Jurkat, Clone E6-1 (cell line): ENCODE data around the gene JMJD6.
"Not testable (repeated sequence)": the region's sequence is repeated elsewhere in the genome, so short reads cannot be mapped to it uniquely, and the experiment has no call there.

Experiments
- DNase-seq: peaks from one replicate; pipeline ENCODE4 v3.0.0-alpha.2; 2011; ENCODE audit warnings: low read depth, low spot score
- H3K4me3 ChIP-seq: 2 replicates; pipeline ENCODE4 v1.5.1; 2011; ENCODE audit warnings: mild to moderate bottlenecking, low read length, control low read depth, moderate library complexity

Gene JMJD6

DNA sequence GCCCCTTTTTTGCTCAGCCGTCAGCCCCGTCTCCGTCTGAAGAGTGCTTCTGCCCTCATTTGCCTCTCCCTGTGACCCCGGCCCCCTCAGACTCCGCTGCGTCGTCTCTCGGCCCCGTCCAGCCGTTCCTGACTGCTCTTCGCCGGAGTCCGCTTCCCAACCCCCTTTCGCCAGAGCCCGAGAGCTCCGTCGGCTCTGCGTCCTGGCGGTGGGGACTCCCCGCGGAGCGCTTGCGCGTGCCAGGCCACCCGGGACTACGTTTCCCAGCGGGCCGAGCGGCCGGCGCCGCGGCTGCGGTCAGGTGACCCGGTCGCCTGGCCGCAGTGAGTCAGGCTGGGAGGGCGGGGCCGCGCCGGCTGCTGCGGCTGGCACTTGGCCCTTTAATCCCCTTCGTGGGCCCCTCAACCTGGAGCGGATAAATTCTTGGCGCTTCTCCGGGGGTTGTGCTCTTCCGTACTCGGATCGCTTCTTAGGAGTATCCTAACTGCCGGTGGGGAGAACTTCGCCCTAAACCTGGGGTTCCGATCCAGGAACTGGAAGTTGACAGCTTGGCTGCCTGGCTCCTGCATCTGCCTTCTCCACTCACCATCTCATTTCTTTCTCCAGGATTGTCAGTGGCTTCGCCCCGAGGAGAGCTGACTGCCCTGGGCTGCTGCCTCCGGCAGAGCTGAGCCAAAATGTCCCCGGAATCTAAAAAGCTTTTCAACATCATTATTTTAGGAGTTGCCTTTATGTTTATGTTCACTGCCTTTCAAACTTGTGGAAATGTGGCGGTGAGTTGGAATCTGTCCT is 11.5 kb upstream of the JMJD6 start, which contains the start of gene MFSD11:
TSS of gene MFSD11 (plus strand) at position 444 of the 792 bp plus-strand sequence. CDS start at position 678, 234 bp downstream.
- H3K4me3 ChIP-seq: peak within 1 kb of the TSS; percentile 98

DNA sequence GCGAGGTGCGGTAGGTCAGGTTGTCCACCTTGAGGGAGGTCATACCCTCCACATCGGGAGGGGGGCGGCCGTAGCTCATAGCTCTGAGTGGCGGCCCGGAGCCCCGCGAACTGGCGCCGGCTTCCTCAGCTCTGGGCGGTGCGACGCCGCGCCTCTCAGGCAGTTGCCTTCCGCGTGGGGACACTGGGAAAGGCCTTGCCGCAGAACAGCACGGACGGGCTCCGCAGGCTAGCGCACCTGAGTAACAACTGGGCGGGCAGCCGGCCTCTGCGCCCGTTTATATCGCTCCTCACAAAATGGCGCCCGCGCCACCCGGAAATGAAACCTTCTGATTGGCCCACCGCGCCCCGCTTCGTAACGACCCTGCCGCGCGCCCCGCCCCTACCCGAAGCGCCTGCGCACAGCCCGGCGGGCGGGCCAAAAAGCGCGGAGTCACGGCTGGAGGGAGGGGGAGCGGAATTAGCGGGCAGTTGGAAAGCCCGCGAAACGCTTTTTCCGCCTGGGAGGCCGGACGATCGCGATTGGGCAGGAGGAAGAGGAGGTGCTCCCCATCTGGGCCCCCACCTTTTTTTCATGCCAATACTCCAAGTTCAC is 10.8 kb upstream of the JMJD6 start, which contains the start of gene SRSF2:
TSS of gene SRSF2 (minus strand) at position 250 of the 594 bp plus-strand sequence. CDS start at position 79, 171 bp downstream.
- peak; percentile 98 for DNase-seq
- peak within 1 kb of the TSS; percentile 98 for H3K4me3 ChIP-seq

More for the DNA sequence above, 11.5 kb upstream of the JMJD6 start, which contains the start of gene MFSD11:
- DNase-seq: peak; percentile 91

DNA sequence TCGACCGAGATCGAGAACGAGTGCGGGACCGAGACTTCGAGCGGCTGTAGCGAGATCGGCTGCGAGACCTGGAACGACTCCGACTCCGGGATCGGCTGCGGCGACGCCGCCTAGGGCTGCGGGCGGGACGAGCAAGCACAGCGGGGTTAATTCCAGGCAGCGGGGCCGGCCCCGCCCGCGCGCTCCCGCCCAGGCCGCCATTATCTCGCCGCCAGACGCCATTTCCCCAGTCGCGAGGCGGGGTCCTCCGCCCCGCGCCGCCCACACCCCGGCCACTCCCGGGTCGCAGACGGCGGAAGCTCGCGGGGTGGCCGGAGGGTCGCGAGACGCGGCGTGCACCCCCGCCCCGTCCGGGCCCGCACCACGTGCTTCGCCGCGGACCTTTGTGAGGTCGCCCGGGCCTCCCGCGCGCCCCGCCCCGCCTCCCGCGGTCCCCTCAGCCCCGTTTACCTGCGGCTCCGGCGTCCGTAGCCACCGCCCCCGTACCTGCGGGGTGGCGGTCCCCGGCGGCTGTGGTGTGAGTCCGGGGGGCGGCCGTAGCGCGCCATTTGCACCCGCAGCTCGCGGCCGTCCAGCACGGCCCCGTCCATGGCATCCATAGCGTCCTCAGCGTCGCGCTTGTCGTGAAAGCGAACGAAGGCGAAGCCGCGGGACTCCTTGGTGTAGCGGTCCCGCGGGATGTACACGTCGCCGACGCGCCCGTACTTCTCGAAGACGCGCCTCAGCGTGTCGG is 10.1 kb upstream of the JMJD6 start:
- peak overlapping the region; percentile 97 for H3K4me3 ChIP-seq
- no peak for DNase-seq

DNA sequence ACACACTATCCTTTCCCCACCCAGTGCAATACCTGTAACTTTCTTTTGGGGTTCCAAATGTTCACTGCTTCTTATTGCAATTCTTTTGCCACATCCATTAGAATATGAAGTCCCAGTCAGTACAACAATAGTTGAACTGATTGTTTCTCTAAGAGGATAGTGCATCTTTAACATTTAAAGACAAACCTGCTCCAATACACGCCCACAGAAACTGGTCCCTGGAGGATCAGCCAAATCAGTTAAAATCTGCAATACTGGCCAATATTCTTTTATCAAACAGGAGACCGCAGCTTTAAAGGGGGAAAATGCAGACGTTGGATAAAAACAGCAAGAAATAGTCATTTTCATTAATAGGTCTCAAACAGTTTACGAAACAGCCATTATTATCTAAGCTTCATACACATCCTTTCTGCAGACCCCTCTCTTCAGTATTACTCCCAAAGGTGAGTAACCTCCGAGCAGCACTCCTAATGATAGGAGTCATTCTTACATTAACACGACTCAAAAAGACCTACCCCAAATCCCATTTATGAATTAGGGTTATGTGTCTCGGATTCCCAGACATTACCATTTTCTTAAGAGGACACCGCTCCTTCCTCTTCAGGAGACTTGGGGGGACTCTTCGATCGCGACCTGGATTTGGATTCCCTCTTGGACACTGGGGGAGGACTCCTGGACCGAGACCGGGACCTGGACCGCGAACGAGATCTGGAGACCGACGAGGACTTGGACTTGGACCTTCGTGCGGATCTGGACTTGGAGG is 9.4 kb upstream of the JMJD6 start:
- no peak for DNase-seq

DNA sequence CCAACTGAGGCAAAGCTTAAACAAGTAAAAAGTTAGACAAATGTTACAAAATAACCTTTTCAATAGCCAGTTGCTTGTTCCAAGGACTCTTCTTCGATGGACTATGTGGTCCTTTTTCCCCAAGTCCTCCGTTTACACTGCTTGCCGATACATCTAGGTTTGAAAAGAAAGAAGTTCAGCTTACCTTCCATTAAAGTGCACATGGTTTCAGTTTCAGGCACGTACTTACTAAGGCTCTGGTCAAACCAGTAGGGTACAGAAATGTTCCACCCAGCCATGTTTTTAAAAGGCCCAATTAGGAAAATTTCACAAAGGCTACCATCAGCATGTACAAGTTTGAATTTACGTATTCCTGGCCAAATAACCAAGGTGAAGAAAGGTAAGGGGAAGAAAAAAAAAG is 8.6 kb upstream of the JMJD6 start:
- no peak for DNase-seq
- H3K4me3 ChIP-seq: peak overlapping the region; percentile 97

More for the DNA sequence above, 9.4 kb upstream of the JMJD6 start:
- H3K4me3 ChIP-seq: peak overlapping the region; percentile 97

DNA sequence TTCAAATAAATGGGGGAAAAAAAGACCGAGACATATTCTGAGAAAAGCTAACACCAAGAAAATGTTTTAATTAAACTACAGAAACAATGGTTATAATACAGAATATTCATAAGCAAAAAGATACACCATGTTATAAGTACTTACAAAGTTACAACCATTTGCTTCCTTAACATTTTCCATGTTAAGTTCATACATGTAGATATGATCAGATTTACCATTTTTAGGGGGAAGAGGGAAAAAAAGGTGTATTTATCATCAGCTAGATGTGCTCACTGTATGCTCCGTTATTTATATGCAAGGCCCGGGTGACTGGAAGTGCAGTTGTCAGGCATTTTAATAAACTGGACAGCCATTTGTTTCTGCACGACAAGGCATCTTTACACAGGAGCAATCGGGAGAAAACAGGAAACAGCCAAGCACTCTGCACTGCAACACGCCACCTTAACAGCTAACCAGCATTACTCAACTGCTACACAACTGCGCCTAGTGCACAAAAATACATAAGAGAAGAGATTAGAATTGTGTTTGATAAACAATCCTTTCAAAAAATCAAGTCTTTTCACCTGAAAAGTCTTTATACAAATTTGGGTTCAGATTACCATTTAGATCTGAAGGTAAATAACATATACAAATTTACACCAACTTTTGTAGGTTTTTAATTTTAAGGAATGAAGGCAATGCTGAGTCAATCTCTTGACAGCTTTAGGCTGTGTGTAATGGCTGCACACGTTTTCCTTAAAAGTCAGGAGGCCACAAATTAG is 7.9 kb upstream of the JMJD6 start:
- H3K4me3 ChIP-seq: peak overlapping the region; percentile 97
- DNase-seq: no peak

DNA sequence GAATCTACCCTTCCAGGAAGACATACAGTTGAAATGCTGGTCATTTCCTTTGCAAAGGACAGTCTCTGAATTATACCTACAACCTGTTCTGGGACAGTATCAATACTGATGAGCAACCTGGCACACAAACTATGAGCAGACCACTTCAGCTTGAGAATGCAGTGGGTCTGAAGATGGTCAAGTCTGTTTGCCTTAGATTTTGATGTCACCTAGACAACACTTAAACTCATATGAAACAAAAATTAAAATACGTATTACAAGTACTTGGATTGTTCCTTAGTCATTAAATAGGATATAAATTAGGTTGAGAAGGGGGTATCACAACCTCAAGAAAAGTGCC is 7.2 kb upstream of the JMJD6 start:
- DNase-seq: no peak
- no peak overlapping the region for H3K4me3 ChIP-seq

DNA sequence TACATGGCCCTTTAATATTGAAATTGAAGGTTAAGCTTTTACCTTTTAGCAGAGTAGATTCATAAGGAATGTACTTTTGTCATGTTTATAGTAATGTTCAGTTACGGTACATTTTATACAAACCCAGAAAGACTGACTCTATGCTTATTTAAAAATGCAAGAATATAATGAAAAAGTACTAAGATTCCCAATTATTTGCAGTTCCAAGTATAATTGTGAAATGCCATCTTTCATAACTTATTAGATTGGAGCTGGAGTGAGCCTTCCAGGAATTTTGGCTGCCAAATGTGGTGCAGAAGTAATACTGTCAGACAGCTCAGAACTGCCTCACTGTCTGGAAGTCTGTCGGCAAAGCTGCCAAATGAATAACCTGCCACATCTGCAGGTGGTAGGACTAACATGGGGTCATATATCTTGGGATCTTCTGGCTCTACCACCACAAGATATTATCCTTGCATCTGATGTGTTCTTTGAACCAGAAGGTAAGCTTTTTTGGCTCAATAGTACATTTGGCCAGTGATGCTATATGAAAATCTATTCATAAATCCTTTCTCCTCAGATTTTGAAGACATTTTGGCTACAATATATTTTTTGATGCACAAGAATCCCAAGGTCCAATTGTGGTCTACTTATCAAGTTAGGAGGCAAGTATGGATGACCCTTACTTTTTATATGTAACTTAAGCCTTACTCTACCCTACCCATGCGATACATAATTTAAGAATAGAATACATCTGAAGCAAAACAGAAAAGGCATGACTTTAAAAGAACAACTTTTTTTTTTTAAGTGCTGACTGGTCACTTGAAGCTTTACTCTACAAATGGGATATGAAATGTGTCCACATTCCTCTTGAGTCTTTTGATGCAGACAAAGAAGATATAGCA is 6.6 kb upstream of the JMJD6 start:
- H3K4me3 ChIP-seq: no peak overlapping the region
- DNase-seq: no peak

DNA sequence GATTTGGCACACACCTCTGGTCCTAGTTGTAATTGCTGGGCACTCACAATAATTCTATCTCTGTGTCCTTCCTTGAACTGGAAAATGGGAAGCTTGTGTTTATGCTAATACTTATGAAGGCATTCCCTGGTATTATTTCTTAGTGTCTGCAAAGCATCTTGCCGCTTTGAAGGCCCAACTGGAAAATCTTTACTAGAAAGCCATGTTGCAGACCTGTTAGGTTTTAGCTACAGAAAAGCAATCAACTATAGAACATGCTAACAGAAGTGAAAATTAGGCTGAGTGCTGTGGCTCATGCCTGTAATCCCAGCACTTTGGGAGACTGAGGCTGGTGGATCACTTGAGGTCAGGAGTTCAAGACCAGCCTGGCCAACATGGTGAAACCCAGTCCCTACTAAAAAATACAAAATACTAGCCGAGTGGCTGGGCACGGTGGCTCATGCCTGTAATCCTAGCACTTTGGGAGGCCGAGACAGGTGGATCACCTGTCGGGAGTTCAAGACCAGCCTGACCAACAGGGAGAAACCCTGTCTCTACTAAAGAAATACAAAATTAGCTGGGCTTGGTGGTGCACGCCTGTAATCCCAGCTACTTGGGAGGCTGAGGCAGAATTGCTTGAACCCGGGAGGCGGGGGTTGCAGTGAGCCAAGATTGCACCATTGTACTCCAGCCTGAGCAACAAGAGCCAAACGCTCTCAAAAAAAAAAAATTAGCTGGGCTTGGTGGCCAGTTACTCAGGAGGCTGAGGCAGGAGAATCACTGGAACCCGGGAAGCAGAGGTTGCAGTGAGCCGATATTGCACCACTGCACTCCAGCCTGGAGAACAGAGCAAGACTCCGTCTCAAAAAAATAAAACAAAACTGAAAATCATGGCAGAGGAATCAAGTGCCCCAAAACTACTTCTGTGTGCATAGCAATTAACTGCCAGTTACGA is 5.7 kb upstream of the JMJD6 start:
- H3K4me3 ChIP-seq: not testable (repeated sequence)

DNA sequence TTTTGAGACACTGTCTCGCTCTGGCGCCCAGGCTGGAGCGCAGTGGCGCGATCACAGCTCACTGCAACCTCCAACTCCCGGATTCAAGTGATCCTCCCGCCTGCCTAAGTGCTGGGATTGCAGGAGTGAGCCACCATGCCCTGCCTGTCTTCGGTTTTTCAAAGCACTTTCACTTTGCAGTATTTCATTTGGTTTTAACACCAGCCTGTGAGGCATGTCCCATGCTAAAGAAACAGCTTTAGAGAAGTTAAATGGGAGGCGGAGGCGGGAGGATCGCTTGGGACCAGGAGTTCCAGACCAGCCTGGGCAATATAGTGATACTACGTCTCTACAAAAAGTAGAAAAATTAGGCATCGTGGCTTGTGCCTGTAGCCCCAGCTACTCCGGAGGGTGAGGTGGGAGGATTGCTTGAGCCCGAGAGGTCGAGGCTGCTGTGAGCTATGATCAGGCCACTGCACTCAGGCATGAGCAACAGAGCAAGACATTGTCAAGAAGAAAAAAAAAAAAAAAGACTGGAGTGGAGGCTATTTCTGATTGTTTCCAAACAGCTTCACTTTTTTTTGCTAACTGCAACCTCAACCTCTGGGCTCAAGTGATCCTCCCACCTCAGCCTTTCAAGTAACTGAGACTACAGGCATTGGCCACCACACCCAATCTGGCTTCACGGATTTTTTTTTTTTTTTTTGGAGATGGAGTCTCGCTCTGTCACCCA is 1.5 kb upstream of the JMJD6 start:
- no peak for DNase-seq
- peak overlapping the region; percentile 84 for H3K4me3 ChIP-seq

More for the DNA sequence above, 5.7 kb upstream of the JMJD6 start:
- not testable (repeated sequence) for DNase-seq

DNA sequence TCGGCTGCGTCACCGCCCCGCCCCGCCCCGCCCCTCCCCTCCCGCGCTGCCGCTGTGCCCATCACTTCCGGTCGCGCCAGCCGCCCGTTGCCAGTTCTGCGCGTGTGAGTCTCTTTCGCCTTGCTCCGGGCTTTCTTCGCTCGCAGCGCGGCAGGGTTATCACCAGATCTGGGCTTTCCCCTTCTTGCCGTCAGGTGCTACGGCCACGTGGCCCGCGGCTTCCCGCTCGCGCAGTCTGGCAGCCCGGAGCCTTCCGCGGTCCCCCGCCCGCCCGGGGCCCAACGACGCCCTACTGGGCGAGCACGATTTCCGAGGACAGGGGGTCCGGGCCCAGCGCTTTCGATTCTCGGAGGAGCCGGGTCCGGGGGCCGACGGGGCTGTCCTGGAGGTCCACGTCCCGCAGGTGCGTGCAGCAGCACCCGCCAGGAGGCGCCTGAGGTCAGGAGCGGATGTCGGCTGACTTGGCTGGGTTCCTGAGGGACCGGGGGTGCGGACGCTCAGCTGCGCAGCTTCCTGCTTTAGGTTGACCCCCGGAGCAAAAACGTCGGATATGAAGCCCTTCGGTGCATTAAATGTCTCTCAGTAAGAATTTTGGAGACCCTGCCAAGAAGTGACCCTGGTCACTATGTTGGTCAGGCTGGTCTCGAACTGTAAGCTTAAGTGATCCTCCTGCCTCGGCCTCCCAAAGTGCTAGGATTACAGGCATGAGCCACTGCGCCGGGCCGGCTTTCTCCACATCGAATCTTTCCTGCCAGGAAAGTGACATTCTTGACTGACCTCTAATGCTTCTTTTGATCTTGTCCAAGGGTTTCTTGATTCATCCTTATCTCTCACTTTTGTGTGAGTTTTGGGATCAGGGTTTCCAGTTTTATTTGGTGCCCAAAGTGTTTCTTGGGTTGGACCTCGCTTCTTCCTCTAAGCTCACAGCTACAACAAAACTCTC is 641 bp upstream of the JMJD6 start, which contains the start of gene METTL23:
TSS of gene METTL23 (plus strand) at position 64 of the 943 bp plus-strand sequence. CDS start 2,872 bp downstream, outside the sequence.
- H3K4me3 ChIP-seq: peak within 1 kb of the TSS; percentile 84
- DNase-seq: no peak

DNA sequence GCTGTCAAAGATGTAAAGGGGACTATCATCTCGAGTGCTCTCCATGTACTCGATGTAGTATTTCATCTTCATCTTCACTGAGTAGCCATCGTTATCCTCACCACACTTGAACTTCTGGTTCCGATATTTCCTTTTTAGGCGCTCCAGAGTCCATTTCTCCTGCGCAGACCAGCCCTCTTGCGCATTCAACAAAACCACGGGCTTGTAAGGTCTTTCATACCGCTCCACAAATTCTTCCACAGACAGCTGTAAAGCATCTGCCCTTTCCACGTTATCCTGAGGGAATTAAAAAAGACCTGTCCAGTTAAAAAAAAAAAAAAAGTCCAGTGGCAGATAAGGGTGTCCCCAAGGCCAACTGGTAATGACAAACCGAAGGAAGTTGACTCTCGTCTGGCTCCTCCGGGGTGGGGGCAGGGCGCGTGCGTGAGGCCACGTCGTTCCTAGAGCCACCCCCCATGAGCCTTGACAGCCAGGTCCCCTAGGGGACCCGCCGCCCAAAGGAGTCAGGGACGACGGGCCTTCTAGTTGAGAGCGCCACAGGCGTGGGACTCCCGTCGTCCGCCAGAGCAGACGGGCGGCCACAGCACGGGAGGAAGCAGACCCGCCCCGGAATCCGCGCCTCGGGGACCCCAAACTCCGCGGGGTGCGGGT is 701 bp downstream of the JMJD6 start:
- peak overlapping the region; percentile 84 for H3K4me3 ChIP-seq
- no peak for DNase-seq

DNA sequence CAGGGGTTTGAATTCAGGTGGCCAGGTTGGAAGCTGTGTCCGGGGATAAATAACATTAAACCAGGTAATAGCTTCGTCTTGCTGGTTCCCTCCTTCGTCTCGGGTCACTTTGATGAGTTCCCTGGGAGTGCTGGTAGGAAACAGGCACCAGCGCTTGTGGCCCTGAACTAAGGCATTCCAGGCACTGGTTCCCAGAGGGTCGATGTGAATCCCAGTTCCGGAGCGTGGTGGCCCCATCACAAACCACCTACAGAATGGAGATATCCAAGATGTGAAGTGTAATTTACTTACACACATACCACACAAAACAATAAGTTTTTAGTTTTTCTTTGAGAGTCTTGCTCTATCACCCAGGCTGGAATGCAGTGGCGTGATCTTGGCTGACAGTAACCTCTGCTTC is 2.6 kb downstream of the JMJD6 start:
- no peak for DNase-seq
- H3K4me3 ChIP-seq: no peak overlapping the region

DNA sequence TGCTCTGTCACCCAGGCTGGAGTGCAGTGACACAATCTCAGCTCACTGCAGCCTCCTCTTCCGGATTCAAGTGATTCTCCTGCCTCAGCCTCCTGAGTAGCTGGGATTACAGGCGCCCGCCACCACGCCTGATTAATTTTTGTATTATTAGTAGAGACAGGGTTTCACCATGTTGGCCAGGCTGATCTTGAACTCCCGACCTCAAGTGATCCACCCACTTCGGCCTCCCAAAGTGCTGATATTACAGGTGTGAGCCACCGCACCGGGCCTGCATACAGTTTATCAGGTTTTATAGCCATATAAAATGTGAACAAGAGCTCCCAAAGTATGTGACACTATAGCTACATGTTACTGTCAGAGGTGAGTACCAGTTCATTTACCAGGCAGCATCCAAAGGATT is 3.4 kb downstream of the JMJD6 start:
- DNase-seq, H3K4me3 ChIP-seq: not testable (repeated sequence)
